Activated T-cell treated with anti-CD3 and anti-CD28 coated beads for 4 hours (primary cell): ENCODE measurements around the gene UBE2V1.
"Not testable (repeated sequence)": the region's sequence is repeated elsewhere in the genome, so short reads cannot be mapped to it uniquely, and the experiment has no call there.

Source experiments
- DNase-seq: peaks from one replicate; pipeline ENCODE4 v3.0.0-alpha.2; 2020

UBE2V1 gene

DNA sequence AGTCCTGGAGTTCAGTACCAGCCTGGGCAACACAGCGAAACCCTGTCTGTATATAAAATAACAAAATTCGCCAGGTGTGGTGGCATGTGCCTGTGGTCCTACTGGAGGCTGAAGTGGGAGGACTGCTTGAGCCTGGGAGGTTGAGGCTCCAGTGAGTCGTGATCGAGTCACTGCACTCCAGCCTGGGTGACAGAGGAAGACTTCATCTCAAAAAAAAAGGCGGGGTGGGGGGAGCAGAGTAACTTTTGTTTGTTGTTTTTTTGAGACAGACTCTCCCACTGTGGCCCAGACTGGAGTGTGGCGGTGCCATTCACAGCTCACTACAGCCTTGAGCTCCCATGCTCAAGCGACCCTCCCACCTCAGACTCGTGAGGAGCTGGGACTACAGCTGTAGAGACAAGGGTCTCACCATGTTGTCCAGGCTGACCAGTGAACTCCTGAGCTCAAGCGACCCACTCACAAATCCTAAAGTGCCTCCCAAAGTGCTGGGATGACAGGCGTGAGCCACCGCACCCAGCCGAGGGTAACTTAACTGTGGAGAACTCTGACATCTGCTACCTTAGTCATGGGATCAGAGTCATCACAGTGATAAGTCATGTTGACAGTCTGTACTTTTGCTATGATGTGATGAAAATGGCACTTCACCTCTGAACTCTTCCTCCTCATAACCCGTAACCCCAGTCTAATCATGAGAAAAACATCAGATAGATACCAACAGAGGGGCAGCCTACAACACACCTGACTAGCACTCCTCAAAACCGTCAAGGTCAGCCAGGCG lies 24.1 kb upstream of the UBE2V1 start:
- DNase-seq: no peak

DNA sequence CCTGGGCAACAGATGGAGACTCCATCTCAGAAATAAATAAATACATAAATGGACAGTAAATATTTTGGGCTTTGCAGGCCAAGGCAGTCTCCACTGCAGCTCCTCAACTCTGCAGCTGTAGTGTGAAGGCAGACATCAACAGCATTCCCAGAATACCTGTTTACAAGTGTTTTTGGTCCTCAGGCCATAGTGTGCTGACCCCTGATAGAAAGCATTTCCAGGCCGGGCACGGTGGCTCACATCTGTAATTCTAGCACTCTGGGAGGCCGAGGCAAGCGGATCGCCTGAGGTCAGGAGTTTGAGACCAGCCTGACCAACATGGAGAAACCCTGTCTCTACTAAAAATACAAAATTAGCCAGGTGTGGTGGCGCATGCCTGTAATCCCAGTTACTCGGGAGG lies 22.2 kb upstream of the UBE2V1 start:
- not testable (repeated sequence) for DNase-seq

- no peak for DNase-seq
Measured at GRCh38 chr20:50133474-50134217, 20.7 kb upstream of the UBE2V1 start.

DNA sequence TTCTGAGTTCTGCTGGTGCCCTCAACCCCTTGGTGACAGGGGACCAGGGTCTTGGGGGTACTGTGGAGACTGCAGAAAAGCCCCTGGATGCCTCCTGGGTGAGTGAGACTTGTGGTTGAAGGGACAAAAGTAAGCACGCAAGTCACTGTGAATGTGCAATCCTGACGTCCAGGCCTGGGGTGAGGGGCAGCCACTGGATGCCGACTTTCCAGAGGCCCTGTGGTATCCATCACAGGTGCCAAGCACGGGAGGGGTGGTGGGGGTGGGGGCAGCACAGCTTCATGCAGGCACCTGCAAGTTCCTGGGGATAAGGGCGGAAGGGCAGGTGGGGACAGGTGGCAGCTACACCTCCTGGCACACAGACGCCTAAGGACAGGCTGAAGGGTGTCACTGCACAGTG lies 20.1 kb upstream of the UBE2V1 start:
- no peak for DNase-seq

DNA sequence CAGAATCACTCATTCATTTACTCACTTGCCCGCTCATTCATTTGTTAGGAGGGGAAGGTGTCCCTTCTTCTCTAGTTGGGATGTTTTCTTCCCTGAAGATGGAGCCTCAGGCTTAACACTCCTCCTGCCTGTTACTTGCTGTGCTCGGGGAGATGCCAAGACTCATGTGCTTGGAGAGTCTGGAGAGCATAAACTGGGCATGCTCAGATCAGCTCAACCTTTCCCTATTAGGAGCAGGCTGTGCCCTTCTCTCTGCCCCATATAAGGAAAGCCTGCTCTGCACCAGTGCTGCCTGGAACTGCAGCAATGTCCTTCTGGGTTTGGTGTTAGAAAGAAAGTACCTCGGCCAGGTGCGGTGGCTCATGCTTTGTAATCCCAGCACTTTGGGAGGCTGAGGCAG lies 18.0 kb upstream of the UBE2V1 start:
- no peak for DNase-seq

GRCh38 chr20:50130356-50130723 lies 17.4 kb upstream of the UBE2V1 start:
- DNase-seq: no peak

GRCh38 chr20:50129662-50130355 lies 16.9 kb upstream of the UBE2V1 start:
- no peak for DNase-seq

DNA sequence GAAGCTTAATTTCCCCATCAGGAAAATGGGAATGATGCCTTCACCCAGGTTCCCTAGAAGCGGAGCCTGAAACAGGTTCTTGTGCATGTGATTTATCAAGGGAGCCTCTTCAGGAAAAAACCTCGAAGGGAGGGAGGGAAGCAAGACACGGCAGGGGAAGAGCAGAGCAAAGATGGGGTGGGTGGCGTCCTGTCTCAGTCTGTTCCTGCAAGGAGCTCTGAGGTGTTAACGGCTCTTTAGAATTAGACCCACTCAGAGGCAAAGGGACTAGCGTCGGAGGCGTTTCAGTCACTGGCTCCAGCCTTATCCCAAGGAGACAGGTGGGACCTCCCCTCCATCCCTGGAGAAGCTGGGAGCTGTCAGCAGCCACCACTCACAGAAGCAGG lies 15.6 kb upstream of the UBE2V1 start:
- no peak for DNase-seq

DNA sequence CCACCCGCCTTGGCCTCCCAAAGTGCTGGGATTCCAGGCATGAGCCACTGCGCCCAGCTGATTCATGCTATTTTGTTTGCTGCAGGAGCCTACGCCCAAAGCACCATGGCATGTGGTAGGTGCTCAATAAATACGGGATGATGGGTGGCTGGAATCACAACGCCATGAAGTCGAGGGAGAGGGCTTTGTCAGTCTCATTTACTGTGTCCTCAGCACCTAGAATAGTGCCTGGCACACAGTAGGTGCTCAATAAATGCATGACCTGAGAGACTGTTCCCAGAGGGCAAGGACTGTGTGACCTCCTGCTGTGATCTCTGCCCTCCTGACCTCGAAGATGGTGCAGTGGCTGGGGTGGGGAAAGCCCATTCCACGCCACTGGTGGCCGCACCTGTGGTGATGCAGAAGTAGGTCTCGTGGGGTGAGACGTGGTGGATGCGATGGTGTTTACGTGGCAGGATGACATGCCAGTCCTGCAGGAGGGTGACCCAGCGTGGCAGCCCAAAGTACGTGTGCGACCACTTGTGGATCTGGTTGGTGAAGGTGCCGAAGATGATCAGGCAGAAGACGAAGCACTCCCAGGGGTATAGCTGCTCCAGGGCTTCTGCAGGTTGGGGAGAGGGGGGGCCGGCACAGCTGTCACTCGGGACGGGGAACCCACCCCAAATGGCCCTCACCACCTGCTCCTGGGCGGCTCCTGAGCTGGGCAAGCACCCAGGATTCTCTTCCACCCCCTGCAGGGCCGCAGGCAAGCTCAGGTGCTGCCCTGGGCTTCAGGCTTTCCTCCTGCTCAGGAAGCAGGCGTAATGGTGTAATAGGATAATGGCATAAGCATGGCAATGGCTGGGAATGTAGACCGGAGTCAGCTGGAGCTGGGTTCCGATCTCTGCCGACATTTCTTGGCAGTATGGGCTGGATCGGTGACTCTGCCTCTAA lies 14.9 kb upstream of the UBE2V1 start:
- DNase-seq: no peak

GRCh38 chr20:50126662-50127061 lies 13.7 kb upstream of the UBE2V1 start:
- no peak for DNase-seq

GRCh38 chr20:50125279-50125678 lies 12.3 kb upstream of the UBE2V1 start:
- no peak for DNase-seq

DNA sequence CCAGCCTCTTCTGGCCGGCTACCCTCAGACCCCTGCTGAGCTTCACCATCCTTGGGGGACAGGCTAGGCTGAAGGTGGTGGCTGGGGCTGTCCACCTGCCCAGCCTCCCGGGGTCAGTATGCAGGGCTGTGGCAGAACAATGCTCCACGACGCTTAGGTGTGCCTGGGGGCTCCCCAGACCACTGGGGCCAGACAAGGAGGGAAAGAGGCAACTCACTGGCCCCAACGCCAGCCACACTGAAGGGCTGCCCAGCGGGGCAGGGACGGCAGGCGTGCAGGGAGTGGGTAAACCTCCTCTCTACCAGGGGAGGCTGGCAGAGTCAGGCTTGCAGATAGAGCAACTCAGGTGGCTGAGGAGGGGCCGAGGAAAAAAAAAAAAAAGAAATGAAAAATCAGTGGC lies 11.5 kb upstream of the UBE2V1 start:
- no peak for DNase-seq

DNA sequence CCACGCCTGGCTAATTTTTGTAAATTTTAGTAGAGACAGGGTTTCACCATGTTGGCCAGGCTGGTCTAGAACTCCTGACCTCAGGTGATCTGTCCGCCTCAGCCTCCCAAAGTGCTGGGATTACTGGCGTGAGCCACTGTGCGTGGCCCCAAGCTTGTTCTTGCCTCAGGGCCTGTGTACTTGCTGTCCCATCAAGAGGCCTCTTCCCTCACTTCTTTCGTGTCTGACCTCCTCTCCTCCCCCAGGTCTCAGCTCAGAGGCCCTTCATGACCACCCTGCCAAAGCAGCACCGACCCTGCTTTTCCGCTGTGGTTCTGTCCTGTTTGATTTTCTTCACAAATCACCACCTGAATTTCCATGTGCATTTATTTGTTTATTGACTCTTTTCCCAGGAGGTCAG lies 10.5 kb upstream of the UBE2V1 start:
- no peak for DNase-seq

DNA sequence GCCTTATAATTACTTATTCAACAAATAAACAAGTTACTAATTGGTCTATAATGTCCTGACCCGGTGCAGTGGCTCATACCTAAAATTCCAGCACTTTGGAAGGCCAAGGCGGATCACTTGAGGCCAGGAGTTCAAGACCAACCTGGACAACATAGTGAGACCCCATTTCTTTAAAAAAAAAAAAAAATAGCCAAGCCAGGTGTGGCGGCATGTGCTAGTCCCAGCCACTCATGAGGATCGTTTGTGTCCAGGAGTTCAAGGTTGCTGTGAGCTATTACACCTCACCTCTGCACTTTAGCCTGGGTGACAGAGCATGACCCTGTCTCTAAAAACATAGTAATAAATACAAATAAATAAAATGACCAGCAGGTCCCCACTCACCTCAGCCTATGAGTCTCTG lies 9.8 kb upstream of the UBE2V1 start:
- no peak for DNase-seq

- no peak for DNase-seq
Measured at GRCh38 chr20:50121858-50122271, 8.9 kb upstream of the UBE2V1 start.

DNA sequence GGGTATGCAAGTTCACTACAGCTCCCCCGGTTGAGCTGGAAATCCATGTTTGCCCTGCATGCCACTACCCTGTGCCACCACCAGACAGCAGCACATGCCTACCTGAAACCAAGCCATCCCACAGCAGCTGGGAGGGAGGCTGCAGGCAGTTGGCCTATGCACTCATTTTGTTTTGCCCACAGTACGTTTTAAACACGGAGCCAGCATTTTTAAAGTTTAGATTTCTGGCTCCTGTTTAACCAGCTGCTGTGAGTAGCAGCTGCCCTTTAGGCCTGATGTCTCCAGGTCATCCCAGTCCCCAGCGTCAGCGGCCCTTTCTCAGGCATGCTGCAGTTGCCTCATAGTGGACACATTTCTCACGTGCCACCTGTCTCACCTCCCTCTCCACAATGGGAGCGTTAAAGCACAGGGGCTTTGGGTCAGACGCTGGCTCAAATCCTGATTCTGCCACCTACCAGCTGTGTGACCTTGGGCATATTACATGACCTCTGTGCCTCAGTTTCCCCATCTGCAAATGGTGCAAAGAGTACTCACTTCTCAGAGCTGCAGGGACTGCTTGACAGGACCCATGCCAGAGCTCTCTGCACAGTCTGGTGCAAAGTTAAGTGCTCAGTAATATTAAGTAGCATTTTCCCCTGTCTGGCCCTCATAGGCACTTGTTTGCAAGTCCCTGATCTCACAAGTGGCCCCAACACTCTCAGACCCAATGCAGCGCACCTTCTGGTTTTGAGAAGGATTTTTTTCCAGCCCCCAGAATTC lies 8.2 kb upstream of the UBE2V1 start:
- peak; percentile 46 for DNase-seq

- DNase-seq: no peak
Measured at GRCh38 chr20:50118203-50118602, 5.3 kb upstream of the UBE2V1 start.

DNA sequence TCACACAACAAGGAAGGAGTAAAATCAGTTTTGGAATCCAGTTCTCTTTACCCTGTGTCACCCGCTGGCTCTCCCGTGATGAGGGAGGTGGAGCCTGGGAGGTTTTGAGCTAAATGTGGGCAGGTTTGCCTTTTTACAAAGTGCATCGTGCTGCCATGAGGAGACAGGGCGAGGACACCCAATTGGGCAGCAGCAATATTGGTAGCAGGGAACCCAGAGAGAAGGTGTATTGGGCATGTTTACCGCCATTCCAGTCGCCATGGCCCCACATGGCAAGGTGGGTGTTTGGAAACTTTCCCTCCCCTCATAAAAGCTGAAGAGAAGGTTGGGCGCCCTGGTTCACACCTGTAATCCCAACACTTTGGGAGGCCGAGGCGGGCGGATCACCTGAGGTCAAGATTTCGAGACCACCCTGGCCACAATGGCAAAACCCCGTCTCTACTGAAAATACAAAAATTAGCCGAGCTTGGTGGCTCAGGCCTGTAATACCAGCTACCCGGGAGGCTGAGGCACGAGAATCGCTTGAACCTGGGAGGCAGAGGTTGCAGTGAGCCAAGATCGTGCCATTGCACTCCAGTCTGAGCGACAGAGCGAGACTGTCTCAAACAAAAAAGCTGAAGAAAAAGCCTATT lies 3.5 kb upstream of the UBE2V1 start:
- DNase-seq: no peak

DNA sequence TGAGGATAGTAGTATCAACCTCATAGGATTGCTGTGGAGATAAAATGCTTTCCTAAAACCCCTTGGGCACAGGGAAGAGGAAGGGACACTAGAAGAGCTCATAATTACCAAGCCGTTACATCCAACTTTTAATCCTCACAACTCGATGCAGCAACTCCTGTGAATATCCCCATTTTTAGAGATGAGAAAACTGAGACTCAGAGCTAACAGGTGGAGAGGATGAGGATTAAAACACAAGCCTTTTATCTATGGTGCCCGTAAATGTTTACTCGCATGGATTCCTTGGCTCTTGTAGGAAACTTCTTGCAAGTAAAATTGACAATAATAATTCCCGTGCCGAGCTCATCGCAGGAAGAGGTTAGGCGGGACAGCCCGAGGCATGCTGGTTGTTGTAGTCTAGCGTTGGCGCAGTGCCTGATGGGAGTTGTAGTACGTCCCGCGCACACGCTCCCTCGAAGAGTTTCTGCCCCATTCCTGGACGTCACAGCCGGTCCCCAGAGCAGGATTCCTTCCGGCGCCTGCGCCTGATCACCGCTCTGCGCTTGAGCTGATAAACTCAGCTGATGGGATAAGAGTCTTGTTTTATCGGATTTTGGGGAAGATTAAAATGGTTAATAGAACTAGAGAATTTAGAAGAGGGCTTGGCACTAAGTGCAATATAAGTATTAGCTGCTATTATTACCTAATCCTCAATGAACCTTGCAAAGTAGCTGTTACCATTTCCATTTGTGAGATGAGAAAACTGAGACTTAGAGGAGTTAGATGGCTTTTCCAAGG lies 2.8 kb upstream of the UBE2V1 start:
- peak; percentile 87 for DNase-seq

DNA sequence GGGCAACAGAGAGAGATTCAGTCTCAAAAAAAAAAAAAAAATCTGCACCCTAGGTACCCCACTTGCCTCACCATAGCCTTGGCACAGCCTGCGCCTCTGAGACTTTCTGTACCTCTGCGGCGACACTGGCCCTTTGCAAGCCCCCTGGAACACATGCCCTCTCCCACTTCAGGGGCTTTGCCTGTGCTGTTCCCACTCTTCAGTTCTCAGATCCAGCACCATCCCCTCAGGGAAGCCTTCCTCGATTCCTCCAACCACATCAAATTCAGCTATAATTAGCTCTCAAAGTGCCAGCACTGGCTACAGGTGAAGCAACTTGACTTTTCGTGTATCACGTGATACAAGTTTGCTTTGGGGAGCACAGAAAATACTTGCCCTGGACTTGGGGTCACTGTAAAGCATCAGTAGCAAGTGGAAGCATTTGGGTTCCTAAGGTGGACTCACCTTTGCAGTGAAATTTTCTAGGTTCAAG lies 2.1 kb upstream of the UBE2V1 start:
- DNase-seq: no peak
